ENCODE results near the gene ARID1B.

DNA sequence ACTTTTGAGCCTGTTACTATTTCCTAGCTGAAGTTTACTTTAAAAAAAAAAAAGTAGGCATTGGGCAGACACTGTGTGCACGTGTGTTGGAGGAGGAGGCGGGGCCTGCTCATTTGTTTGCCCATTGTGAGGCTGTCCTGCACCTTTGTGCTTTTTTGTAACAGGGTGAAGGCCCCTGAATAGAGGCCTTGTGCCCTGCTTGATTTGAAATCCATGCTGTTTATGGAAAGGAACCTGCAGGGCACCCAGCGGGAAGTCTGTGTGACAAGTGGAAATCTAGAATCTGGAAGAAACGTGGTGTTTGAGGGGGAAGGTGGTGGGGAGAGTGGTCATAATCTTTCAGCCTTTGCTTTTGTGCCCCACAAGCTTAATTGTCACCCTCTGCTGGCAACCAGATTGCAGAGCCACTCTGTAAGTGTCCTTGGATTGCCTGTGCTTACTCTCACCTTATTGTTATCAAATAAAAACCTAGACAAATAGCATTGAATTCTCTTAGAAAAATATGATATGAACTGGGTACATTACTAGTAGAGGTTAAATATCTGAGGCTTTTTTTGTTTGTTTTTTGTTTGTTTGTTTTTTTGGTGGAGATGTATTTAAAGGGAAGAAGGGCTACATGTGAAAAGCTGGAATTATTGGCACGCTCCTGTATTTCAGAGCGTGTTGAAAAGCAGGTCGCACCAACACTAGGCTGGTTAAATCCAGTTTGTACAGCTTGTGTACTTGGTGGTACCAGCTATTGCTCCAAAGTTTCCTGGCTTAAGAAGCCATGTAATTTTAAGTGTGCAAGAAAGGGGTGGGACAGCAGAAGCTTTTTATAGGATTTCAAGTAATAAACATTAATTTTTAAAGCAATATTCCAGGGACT, 156.3 kb downstream of the ARID1B start:
- TF ChIP-seq, protein P1, sequence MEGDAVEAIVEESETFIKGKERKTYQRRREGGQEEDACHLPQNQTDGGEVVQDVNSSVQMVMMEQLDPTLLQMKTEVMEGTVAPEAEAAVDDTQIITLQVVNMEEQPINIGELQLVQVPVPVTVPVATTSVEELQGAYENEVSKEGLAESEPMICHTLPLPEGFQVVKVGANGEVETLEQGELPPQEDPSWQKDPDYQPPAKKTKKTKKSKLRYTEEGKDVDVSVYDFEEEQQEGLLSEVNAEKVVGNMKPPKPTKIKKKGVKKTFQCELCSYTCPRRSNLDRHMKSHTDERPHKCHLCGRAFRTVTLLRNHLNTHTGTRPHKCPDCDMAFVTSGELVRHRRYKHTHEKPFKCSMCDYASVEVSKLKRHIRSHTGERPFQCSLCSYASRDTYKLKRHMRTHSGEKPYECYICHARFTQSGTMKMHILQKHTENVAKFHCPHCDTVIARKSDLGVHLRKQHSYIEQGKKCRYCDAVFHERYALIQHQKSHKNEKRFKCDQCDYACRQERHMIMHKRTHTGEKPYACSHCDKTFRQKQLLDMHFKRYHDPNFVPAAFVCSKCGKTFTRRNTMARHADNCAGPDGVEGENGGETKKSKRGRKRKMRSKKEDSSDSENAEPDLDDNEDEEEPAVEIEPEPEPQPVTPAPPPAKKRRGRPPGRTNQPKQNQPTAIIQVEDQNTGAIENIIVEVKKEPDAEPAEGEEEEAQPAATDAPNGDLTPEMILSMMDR (IDR thresholded peaks at IDR 0.05): peak in 3 of 4 donors; percentile 11 to 16 (median 16)
- TF ChIP-seq POLR2A (IDR thresholded peaks at IDR 0.05): no peak
